ENCODE data around the gene BMP4.

DNA sequence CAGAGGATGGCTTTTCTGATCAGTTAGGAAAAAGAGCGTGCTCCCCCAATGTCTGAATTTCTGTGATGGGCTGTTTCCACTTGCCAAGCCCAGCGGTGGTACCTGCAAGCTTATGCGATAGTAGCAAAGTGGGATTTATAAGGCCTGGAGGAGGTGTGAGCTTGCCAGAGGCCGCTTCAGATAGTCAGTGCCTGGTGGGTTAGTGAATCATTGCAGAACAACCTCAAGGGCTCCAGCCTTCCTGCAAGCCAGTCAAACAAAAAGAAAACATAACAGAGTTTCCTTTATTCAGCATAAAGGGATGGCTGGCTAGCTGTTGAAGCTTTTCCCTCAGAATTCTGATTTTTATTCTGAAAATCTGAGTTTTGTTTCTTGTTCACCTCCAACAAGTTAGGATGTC is 7.6 kb upstream of the BMP4 start:
- TF ChIP-seq, protein P1, sequence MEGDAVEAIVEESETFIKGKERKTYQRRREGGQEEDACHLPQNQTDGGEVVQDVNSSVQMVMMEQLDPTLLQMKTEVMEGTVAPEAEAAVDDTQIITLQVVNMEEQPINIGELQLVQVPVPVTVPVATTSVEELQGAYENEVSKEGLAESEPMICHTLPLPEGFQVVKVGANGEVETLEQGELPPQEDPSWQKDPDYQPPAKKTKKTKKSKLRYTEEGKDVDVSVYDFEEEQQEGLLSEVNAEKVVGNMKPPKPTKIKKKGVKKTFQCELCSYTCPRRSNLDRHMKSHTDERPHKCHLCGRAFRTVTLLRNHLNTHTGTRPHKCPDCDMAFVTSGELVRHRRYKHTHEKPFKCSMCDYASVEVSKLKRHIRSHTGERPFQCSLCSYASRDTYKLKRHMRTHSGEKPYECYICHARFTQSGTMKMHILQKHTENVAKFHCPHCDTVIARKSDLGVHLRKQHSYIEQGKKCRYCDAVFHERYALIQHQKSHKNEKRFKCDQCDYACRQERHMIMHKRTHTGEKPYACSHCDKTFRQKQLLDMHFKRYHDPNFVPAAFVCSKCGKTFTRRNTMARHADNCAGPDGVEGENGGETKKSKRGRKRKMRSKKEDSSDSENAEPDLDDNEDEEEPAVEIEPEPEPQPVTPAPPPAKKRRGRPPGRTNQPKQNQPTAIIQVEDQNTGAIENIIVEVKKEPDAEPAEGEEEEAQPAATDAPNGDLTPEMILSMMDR (IDR thresholded peaks at IDR 0.05; ENCODE audit: low read depth, low read length), result no peak
- TF ChIP-seq EZH2phosphoT487 (IDR thresholded peaks at IDR 0.05; ENCODE audit: low read depth), result no peak

Data from OCI-LY3 (cell line).